Neural cell (in vitro differentiated cells): Measurements from ENCODE around the gene TRIM40. TPM values are rescaled to one million over a fixed set of nuclear protein-coding genes. Genes with fewer than 3 reads are reported as not detected.

Source experiments
- H2AFZ ChIP-seq: fragments of 200-600, 300-800 bp; sonication (generic), shearing (Covaris generic); 2 replicates; pipeline ENCODE4 v1.6.0; 2014; ENCODE audit warnings: low read depth, mild to moderate bottlenecking, antibody characterized with exemption, low read length, moderate library complexity
- H3F3A ChIP-seq: fragments of 200-600 bp; shearing (Covaris generic); 2 replicates; pipeline ENCODE4 v1.6.1; 2016; ENCODE audit warnings: mild to moderate bottlenecking, moderate library complexity, mixed read lengths, antibody characterized with exemption, low read length; ENCODE audit not compliant: insufficient read depth, poor library complexity, severe bottlenecking
- H3K27ac ChIP-seq: fragments of 200-600, 300-800 bp; sonication (generic), shearing (Covaris generic); 2 replicates; pipeline ENCODE4 v1.5.1; 2014; ENCODE audit warnings: mild to moderate bottlenecking, low read length, moderate library complexity
- H3K27me3 ChIP-seq: fragments of 300-800, 200-600 bp; sonication (generic), shearing (Covaris generic); 2 replicates; pipeline ENCODE4 v1.6.0; 2014; ENCODE audit warnings: mild to moderate bottlenecking, low read depth, low read length, moderate library complexity; ENCODE audit not compliant: insufficient read depth
- H3K36me3 ChIP-seq: fragments of 300-800, 200-600 bp; sonication (generic), shearing (Covaris generic); 2 replicates; pipeline ENCODE4 v1.5.1; 2014; ENCODE audit warnings: mild to moderate bottlenecking, antibody characterized with exemption, low read length, moderate library complexity; ENCODE audit not compliant: insufficient read depth
- H3K4me2 ChIP-seq: fragments of 300-800, 200-600 bp; sonication (generic), shearing (Covaris generic); 2 replicates; pipeline ENCODE4 v1.6.0; 2014; ENCODE audit warnings: mild to moderate bottlenecking, low read length
- H3K4me3 ChIP-seq: fragments of 300-800, 200-600 bp; sonication (generic), shearing (Covaris generic); 2 replicates; pipeline ENCODE4 v1.5.1; 2014; ENCODE audit warnings: mild to moderate bottlenecking, low read length, moderate library complexity
- H3K79me2 ChIP-seq: fragments of 200-600 bp; shearing (Covaris generic); replicated peaks from 2 replicates; pipeline ENCODE4 v1.6.0; 2014; ENCODE audit warnings: mild to moderate bottlenecking, low read length, moderate library complexity; ENCODE audit not compliant: insufficient read depth
- H3K9ac ChIP-seq: fragments of 300-800, 200-600 bp; sonication (generic), shearing (Covaris generic); 2 replicates; pipeline ENCODE4 v1.6.1; 2016; ENCODE audit warnings: mild to moderate bottlenecking, low read length, mixed read lengths
- H3K9me2 ChIP-seq: fragments of 200-600 bp; shearing (Covaris generic); 2 replicates; pipeline ENCODE4 v1.6.1; 2016; ENCODE audit warnings: mild to moderate bottlenecking, low read length, mixed read lengths; ENCODE audit not compliant: insufficient read depth
- H3K9me3 ChIP-seq: fragments of 200-600, 300-800 bp; sonication (generic), shearing (Covaris generic); 2 replicates; pipeline ENCODE4 v1.6.1; 2016; ENCODE audit warnings: mild to moderate bottlenecking, mixed run types, low read length, moderate library complexity, mixed read lengths
- H4K20me1 ChIP-seq: fragments of 200-600 bp; shearing (Covaris generic); 2 replicates; pipeline ENCODE4 v1.6.1; 2016; ENCODE audit warnings: mild to moderate bottlenecking, mixed run types; ENCODE audit not compliant: insufficient read depth
- EP300 ChIP-seq: fragments of 450-650 bp; conservative IDR thresholded peaks from 2 replicates; pipeline ENCODE4 v1.6.1; 2014; ENCODE audit warnings: antibody characterized with exemption, mild to moderate bottlenecking, moderate library complexity; ENCODE audit not compliant: poor library complexity, severe bottlenecking
- EZH2 ChIP-seq: fragments of 200-600, 300-800 bp; shearing (Covaris generic), sonication (generic); IDR thresholded peaks from 2 replicates; pipeline ENCODE4 v1.6.1; 2014; ENCODE audit warnings: antibody characterized with exemption, low read length, borderline replicate concordance, mild to moderate bottlenecking; ENCODE audit not compliant: insufficient read depth, poor library complexity, severe bottlenecking
- MXI1 ChIP-seq: fragments of 450-650 bp; conservative IDR thresholded peaks from 2 replicates; pipeline ENCODE4 v1.6.1; 2014; ENCODE audit warnings: antibody characterized with exemption, mild to moderate bottlenecking; ENCODE audit not compliant: poor library complexity, severe bottlenecking
- POLR2AphosphoS5 ChIP-seq: IDR thresholded peaks from 2 replicates; pipeline ENCODE4 v1.6.1; 2012
- RAD21 ChIP-seq: fragments of 450-650 bp; conservative IDR thresholded peaks from 2 replicates; pipeline ENCODE4 v1.6.1; 2014; ENCODE audit warnings: antibody characterized with exemption, mild to moderate bottlenecking, moderate library complexity
- SMC3 ChIP-seq: fragments of 450-650 bp; conservative IDR thresholded peaks from 2 replicates; pipeline ENCODE4 v1.6.1; 2014; ENCODE audit warnings: antibody characterized with exemption, mild to moderate bottlenecking, moderate library complexity; ENCODE audit not compliant: poor library complexity
- TAF1 ChIP-seq: IDR thresholded peaks from 2 replicates; pipeline ENCODE4 v1.6.1; 2012; ENCODE audit warnings: low read depth
- polyA plus RNA-seq: library from polyadenylated mRNA; depleted of rRNA; stranded (reverse); fragments of >200 nt; gene quantifications from 2 replicates; pipeline ENCODE4 v1.2.3, GENCODE V29; 2014
- TF ChIP-seq, protein P1 (sequence below): IDR thresholded peaks from 2 replicates; pipeline ENCODE4 v1.6.1; 2012; ENCODE audit warnings: borderline replicate concordance
- TF ChIP-seq, protein P2 (sequence below): fragments of 450-650 bp; IDR thresholded peaks from 2 replicates; pipeline ENCODE4 v1.5.1; 2014; ENCODE audit warnings: antibody characterized with exemption, mild to moderate bottlenecking, moderate library complexity; ENCODE audit not compliant: poor library complexity, severe bottlenecking

The TRIM40 gene
- polyA plus RNA-seq, 1 donor from 2014 or later = not detected

DNA sequence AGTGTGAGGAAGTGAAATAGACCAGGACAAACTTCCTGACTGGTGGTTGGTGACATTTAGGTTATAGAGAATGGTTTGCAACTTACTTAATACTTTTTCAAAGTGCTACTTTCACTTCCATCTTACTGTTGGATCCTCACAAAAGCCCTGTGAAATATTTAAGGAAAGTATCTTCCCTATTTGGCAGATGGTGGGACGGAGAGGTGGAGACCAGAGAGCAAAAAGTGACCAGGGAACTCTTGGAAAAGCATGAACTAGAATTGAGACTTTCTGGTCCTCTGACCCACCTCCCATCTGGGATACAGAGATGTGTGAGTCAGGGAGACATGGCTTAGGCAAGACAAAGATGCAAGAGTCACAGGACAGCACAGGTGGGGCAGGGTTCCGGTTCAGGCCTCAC lies 22.1 kb downstream of the TRIM40 start:
- Histone ChIP-seq H3K27ac (no peak overlapping the region), H3K36me3 (no peaks in the 10 kb centered on the region), H3K9me3 (no peaks in the 10 kb centered on the region), H3K79me2 (no peaks in the 10 kb centered on the region), H3K9ac (no peak overlapping the region), H3K9me2 (no peaks in the 10 kb centered on the region), H2AFZ (no peak overlapping the region), H3K4me2 (no peak overlapping the region), H3K27me3 (no peaks in the 10 kb centered on the region), H3K4me3 (no peak overlapping the region), H3F3A (no peaks in the 10 kb centered on the region), H4K20me1 (no peaks in the 10 kb centered on the region)
- no peak for TF ChIP-seq SMC3
- TF ChIP-seq TAF1 = no peak
- no peak for TF ChIP-seq EZH2
- TF ChIP-seq POLR2AphosphoS5 = no peak
- no peak for TF ChIP-seq MXI1
- TF ChIP-seq, protein P1, sequence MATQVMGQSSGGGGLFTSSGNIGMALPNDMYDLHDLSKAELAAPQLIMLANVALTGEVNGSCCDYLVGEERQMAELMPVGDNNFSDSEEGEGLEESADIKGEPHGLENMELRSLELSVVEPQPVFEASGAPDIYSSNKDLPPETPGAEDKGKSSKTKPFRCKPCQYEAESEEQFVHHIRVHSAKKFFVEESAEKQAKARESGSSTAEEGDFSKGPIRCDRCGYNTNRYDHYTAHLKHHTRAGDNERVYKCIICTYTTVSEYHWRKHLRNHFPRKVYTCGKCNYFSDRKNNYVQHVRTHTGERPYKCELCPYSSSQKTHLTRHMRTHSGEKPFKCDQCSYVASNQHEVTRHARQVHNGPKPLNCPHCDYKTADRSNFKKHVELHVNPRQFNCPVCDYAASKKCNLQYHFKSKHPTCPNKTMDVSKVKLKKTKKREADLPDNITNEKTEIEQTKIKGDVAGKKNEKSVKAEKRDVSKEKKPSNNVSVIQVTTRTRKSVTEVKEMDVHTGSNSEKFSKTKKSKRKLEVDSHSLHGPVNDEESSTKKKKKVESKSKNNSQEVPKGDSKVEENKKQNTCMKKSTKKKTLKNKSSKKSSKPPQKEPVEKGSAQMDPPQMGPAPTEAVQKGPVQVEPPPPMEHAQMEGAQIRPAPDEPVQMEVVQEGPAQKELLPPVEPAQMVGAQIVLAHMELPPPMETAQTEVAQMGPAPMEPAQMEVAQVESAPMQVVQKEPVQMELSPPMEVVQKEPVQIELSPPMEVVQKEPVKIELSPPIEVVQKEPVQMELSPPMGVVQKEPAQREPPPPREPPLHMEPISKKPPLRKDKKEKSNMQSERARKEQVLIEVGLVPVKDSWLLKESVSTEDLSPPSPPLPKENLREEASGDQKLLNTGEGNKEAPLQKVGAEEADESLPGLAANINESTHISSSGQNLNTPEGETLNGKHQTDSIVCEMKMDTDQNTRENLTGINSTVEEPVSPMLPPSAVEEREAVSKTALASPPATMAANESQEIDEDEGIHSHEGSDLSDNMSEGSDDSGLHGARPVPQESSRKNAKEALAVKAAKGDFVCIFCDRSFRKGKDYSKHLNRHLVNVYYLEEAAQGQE = no peak

DNA sequence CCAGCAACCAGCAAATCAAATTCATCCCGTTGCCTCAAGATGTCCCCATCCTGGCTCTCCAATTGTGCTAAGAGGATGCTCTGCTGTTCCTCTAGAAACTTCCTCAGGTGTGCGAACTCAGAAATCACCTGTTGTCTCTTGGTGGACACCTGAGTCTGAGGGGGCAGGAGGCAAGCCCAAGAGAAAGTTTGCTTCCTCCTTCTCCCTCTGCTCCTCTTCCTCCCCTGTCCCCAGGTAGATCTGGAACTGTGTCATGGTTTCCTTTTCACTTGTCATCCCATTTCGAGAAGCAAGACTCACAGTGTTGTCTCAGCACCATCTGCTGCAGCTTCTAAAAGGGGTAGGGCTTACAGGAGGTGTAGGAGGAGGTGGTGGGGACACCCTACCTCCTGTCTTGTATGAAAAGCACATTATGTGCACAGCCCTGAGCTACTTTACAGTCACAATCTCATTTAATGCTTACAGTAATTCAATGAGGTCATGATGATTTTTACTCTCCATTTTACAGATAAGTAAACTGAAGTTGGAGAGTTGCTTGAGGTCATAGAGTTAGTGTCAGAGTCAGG lies 22.6 kb downstream of the TRIM40 start:
- Histone ChIP-seq H2AFZ (no peak overlapping the region), H3K4me3 (no peak overlapping the region), H3K9me2 (no peaks in the 10 kb centered on the region), H3K4me2 (no peak overlapping the region), H3K79me2 (no peaks in the 10 kb centered on the region), H3K27ac (no peak overlapping the region), H3F3A (no peaks in the 10 kb centered on the region), H3K36me3 (no peaks in the 10 kb centered on the region), H4K20me1 (no peaks in the 10 kb centered on the region), H3K9ac (no peak overlapping the region), H3K9me3 (no peaks in the 10 kb centered on the region), H3K27me3 (no peaks in the 10 kb centered on the region)
- TF ChIP-seq RAD21 (no peak), TAF1 (no peak), POLR2AphosphoS5 (no peak), EP300 (no peak), SMC3 (no peak), MXI1 (no peak), EZH2 (no peak)
- TF ChIP-seq, protein P1 = no peak
- TF ChIP-seq, protein P2, sequence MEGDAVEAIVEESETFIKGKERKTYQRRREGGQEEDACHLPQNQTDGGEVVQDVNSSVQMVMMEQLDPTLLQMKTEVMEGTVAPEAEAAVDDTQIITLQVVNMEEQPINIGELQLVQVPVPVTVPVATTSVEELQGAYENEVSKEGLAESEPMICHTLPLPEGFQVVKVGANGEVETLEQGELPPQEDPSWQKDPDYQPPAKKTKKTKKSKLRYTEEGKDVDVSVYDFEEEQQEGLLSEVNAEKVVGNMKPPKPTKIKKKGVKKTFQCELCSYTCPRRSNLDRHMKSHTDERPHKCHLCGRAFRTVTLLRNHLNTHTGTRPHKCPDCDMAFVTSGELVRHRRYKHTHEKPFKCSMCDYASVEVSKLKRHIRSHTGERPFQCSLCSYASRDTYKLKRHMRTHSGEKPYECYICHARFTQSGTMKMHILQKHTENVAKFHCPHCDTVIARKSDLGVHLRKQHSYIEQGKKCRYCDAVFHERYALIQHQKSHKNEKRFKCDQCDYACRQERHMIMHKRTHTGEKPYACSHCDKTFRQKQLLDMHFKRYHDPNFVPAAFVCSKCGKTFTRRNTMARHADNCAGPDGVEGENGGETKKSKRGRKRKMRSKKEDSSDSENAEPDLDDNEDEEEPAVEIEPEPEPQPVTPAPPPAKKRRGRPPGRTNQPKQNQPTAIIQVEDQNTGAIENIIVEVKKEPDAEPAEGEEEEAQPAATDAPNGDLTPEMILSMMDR = no peak
